ENCODE data around the gene ALDH1B1. TPM values are rescaled to one million over a fixed set of nuclear protein-coding genes. Genes with fewer than 3 reads are reported as not detected.

The ALDH1B1 gene
- polyA plus RNA-seq, 1 of the 3 experiments (the other 2 are of a cell fraction) = 16.5 TPM

DNA sequence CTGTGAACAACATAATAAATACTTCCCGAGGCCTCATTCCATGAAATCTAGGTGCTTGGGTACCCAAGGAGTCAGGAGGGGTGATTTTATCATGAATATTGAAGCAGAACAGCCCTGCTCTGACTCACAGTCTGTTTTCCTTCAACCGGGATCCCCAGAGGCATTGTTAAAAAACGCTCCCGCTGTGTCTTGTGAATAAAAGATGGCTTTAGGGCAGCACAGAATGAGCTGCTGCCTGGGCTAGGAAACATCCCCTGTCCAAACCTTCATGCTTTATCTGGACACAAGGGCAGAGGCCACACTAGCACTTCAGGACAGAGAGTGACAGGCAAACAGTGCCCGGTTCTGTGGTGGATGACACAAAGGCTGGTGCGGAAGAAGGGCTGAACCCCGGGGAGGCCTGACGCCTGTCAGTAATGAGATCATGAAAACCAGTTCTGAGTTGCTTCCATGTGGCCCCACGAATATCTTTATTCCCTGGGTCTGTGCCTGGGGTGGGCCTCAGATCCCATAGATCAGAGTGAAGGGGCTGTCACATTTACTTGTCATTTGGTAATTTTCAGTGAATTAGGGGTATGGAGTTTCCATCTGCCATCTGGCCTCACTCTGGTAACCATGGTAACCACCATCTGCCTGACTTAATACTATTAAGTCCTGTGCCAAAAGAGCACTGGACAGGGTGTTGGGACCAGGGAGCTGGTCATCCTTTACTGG, 29.2 kb downstream of the ALDH1B1 start:
- Histone ChIP-seq H3F3A (replicated peaks; ENCODE audit: insufficient read depth) (no peaks in the 10 kb centered on the region), H3K9ac (no peak overlapping the region), H3K9me2 (no peaks in the 10 kb centered on the region), H3K27ac (ENCODE audit: low read depth in 2 of 2, low read length in 1 of 2) (peak overlapping the region in 1 of 2 experiments; percentile 100; a peak in 2 of 4 replicates), H3K79me2 (ENCODE audit: insufficient read depth) (no peaks in the 10 kb centered on the region), H3K9me3 (no peaks in the 10 kb centered on the region), H2AFZ (ENCODE audit: low read depth) (no peak overlapping the region), H3K27me3 (ENCODE audit: insufficient read depth) (peaks cover 47% of the 10 kb centered on the region), H3K4me3 (ENCODE audit: low read depth in 2 of 2, low read length in 1 of 2) (no peak overlapping the region; a peak in 1 of 4 replicates), H3K4me2 (no peak overlapping the region), H3K4me1 (ENCODE audit: control insufficient read depth in 1 of 2, insufficient read depth in 2 of 2, low read depth in 1 of 2, low read length in 1 of 2) (peaks cover 3 to 63% of the 10 kb centered on the region in 2 experiments; a peak in 2 of 4 replicates), H4K20me1 (ENCODE audit: insufficient read depth) (no peaks in the 10 kb centered on the region), H3K36me3 (replicated peaks in 1 of 2; ENCODE audit: control insufficient read depth in 1 of 2, insufficient read depth in 2 of 2, low read length in 1 of 2) (no peaks in the 10 kb centered on the region)
- WGBS (ENCODE audit: low lambda C conversion rate) = 6% methylated on average over 7 of the region's 9 CpGs
- CTCF ChIA-PET = interaction anchor here (1.7 to 10.2 kb wide), 3 partner anchors 11 to 49 kb away, joined by 7 to 93 read pairs (median 9); no protein-coding TSS in a partner anchor
- POLR2A ChIA-PET = interaction anchor here (1.3 to 1.4 kb wide), 2 partner anchors 49 to 199 kb away, joined by 3 read pairs; partner anchors contain the start of gene ANKRD18A
- TF ChIP-seq EZH2phosphoT487 (IDR thresholded peaks at IDR 0.05; ENCODE audit: borderline replicate concordance, low read depth) (no peak), ELF1 (IDR thresholded peaks at IDR 0.05) (no peak), RFX5 (IDR thresholded peaks at IDR 0.05; ENCODE audit: low read length) (no peak), TEAD4 (IDR thresholded peaks at IDR 0.05; ENCODE audit: borderline replicate concordance, insufficient read depth) (no peak), POLR2AphosphoS5 (IDR thresholded peaks at IDR 0.05; ENCODE audit: low read depth, low read length) (no peak), GATA2 (CRISPR knock-in tag; IDR thresholded peaks at IDR 0.05) (peak; percentile 73), FOXJ3 (CRISPR knock-in tag; IDR thresholded peaks at IDR 0.05) (peak; percentile 80), GABPA (IDR thresholded peaks at IDR 0.05; ENCODE audit: low read depth) (no peak), NRF1 (IDR thresholded peaks at IDR 0.05; ENCODE audit: low read depth, low read length) (no peak), MXI1 (IDR thresholded peaks at IDR 0.05; ENCODE audit: low read depth, low read length) (peak; percentile 68; the same call in 1 of the 2 replicates), MEF2A (IDR thresholded peaks at IDR 0.05; ENCODE audit: borderline replicate concordance, low read depth) (no peak), TAF1 (IDR thresholded peaks at IDR 0.05; ENCODE audit: borderline replicate concordance, low read depth, low read length) (no peak), RCOR1 (IDR thresholded peaks at IDR 0.05; ENCODE audit: low read length) (peak; percentile 18), YY1 (IDR thresholded peaks at IDR 0.05; ENCODE audit: low read depth) (no peak), FOXM1 (IDR thresholded peaks at IDR 0.05; ENCODE audit: low read depth) (no peak), EP300 (IDR thresholded peaks at IDR 0.05; ENCODE audit: borderline replicate concordance in 1 of 2, low read depth in 1 of 2, low read length in 1 of 2) (peak in 1 of 2 experiments; percentile 79; a peak in 2 of 4 replicates), CHD2 (IDR thresholded peaks at IDR 0.05; ENCODE audit: low read length, partially characterized antibody) (peak; percentile 71)
- TF ChIP-seq, protein P1, sequence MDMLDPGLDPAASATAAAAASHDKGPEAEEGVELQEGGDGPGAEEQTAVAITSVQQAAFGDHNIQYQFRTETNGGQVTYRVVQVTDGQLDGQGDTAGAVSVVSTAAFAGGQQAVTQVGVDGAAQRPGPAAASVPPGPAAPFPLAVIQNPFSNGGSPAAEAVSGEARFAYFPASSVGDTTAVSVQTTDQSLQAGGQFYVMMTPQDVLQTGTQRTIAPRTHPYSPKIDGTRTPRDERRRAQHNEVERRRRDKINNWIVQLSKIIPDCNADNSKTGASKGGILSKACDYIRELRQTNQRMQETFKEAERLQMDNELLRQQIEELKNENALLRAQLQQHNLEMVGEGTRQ (IDR thresholded peaks at IDR 0.05; ENCODE audit: borderline replicate concordance, low read depth, low read length) = no peak
- TF ChIP-seq, protein P2, sequence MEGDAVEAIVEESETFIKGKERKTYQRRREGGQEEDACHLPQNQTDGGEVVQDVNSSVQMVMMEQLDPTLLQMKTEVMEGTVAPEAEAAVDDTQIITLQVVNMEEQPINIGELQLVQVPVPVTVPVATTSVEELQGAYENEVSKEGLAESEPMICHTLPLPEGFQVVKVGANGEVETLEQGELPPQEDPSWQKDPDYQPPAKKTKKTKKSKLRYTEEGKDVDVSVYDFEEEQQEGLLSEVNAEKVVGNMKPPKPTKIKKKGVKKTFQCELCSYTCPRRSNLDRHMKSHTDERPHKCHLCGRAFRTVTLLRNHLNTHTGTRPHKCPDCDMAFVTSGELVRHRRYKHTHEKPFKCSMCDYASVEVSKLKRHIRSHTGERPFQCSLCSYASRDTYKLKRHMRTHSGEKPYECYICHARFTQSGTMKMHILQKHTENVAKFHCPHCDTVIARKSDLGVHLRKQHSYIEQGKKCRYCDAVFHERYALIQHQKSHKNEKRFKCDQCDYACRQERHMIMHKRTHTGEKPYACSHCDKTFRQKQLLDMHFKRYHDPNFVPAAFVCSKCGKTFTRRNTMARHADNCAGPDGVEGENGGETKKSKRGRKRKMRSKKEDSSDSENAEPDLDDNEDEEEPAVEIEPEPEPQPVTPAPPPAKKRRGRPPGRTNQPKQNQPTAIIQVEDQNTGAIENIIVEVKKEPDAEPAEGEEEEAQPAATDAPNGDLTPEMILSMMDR (IDR thresholded peaks at IDR 0.05) = no peak
- TF ChIP-seq, protein P3, sequence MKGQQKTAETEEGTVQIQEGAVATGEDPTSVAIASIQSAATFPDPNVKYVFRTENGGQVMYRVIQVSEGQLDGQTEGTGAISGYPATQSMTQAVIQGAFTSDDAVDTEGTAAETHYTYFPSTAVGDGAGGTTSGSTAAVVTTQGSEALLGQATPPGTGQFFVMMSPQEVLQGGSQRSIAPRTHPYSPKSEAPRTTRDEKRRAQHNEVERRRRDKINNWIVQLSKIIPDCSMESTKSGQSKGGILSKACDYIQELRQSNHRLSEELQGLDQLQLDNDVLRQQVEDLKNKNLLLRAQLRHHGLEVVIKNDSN (IDR thresholded peaks at IDR 0.05; ENCODE audit: borderline replicate concordance, low read depth) = no peak
- TF ChIP-seq, protein P4, sequence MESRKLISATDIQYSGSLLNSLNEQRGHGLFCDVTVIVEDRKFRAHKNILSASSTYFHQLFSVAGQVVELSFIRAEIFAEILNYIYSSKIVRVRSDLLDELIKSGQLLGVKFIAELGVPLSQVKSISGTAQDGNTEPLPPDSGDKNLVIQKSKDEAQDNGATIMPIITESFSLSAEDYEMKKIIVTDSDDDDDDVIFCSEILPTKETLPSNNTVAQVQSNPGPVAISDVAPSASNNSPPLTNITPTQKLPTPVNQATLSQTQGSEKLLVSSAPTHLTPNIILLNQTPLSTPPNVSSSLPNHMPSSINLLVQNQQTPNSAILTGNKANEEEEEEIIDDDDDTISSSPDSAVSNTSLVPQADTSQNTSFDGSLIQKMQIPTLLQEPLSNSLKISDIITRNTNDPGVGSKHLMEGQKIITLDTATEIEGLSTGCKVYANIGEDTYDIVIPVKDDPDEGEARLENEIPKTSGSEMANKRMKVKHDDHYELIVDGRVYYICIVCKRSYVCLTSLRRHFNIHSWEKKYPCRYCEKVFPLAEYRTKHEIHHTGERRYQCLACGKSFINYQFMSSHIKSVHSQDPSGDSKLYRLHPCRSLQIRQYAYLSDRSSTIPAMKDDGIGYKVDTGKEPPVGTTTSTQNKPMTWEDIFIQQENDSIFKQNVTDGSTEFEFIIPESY (IDR thresholded peaks at IDR 0.05; ENCODE audit: borderline replicate concordance, low read depth) = no peak
- TF ChIP-seq, protein P5, sequence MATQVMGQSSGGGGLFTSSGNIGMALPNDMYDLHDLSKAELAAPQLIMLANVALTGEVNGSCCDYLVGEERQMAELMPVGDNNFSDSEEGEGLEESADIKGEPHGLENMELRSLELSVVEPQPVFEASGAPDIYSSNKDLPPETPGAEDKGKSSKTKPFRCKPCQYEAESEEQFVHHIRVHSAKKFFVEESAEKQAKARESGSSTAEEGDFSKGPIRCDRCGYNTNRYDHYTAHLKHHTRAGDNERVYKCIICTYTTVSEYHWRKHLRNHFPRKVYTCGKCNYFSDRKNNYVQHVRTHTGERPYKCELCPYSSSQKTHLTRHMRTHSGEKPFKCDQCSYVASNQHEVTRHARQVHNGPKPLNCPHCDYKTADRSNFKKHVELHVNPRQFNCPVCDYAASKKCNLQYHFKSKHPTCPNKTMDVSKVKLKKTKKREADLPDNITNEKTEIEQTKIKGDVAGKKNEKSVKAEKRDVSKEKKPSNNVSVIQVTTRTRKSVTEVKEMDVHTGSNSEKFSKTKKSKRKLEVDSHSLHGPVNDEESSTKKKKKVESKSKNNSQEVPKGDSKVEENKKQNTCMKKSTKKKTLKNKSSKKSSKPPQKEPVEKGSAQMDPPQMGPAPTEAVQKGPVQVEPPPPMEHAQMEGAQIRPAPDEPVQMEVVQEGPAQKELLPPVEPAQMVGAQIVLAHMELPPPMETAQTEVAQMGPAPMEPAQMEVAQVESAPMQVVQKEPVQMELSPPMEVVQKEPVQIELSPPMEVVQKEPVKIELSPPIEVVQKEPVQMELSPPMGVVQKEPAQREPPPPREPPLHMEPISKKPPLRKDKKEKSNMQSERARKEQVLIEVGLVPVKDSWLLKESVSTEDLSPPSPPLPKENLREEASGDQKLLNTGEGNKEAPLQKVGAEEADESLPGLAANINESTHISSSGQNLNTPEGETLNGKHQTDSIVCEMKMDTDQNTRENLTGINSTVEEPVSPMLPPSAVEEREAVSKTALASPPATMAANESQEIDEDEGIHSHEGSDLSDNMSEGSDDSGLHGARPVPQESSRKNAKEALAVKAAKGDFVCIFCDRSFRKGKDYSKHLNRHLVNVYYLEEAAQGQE (IDR thresholded peaks at IDR 0.05; ENCODE audit: low read depth, low read length) = no peak
- DNase-seq = peak; percentile 91
